ENCODE measurements around the gene DRD4.

DRD4 gene

GRCh38 chr11:611001-611996 lies 25.8 kb upstream of the DRD4 start:
- DNase-seq, result no peak

DNA sequence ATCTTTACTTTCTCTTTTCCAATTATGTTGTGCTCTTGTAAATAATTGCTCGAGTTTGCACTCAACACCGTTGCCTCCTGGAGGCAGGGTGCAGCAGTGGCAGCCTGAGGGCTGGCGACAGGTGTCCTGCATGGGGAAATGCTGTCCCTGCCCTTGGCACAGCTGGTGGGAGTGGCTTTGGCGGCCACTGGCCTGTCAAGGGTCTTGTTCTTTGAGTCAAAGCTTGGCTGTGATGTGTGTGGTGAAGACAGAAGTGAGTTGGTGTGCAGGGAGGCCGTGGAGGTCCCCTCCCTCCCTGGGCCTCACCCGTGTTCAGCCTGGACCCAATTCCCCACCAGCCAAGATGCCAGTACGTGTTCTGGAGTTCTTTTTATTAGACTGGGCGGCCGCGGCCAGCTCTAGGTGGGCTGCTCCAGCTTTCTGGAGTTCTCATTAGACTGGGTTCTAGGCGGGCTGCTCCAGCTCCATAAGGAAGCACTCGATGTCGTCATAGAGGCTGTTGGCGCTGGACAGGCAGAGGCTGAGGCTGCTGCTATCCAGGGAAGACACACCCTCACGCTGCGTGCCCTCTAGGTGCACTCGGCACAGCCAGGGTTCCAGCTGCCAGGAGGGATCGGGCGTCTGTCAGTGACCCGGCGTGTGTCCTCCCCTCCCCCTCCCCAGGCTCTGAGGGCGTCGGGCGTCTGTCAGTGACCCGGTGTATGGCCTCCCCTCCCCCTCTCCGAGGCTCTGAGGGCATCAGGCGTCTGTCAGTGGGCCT lies 24.7 kb upstream of the DRD4 start:
- DNase-seq, result no peak

GRCh38 chr11:612961-613300 lies 24.1 kb upstream of the DRD4 start:
- no peak for DNase-seq

- DNase-seq, result peak; percentile 61
Observed at GRCh38 chr11:613369-613968, 23.6 kb upstream of the DRD4 start.

GRCh38 chr11:614021-614622 lies 22.9 kb upstream of the DRD4 start:
- DNase-seq, result no peak

GRCh38 chr11:614623-615503 lies 22.2 kb upstream of the DRD4 start:
- DNase-seq, result no peak

- peak; percentile 82 for DNase-seq
Observed at GRCh38 chr11:615504-616319, 21.4 kb upstream of the DRD4 start, which contains the start of gene IRF7. TSS of gene IRF7 (minus strand) at chr11:615950. CDS start at chr11:615364, 586 bp downstream.

GRCh38 chr11:616320-617198 lies 20.5 kb upstream of the DRD4 start:
- DNase-seq, result no peak

DNA sequence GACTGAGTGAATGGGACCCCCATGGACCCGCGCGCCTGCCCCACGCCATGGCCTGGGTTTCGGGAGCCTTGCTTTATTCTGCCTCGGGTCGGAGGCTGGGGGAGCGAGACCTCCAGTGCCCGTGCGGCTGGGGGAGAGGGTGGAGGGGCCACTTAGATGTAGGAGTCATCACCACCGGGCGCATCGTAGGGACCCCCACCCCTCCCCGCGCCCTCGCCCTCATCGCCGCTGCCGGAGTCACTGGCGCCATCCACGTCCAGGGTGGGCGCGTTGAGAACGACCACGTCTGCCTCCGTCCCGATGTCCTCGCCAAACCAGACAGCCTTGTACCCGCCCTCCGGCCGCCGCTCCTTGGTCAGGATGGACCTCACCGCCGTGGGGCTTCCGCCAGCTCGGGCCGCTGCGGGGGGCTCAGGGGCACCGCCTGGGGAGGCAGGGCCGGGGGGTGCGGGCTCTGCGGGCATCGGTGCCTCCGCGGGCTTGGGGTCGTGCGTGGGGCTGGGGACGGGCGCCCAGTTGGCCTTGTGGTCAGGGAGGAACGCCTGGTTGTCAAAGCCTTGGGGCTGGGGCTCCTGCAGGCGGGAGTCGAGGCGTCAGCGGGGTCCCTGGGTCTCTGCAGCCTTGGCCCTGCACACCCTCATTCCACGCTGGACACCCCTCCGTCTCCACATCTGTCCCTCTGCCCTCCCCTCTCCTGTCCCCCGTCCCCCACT lies 19.7 kb upstream of the DRD4 start:
- DNase-seq, result no peak

DNA sequence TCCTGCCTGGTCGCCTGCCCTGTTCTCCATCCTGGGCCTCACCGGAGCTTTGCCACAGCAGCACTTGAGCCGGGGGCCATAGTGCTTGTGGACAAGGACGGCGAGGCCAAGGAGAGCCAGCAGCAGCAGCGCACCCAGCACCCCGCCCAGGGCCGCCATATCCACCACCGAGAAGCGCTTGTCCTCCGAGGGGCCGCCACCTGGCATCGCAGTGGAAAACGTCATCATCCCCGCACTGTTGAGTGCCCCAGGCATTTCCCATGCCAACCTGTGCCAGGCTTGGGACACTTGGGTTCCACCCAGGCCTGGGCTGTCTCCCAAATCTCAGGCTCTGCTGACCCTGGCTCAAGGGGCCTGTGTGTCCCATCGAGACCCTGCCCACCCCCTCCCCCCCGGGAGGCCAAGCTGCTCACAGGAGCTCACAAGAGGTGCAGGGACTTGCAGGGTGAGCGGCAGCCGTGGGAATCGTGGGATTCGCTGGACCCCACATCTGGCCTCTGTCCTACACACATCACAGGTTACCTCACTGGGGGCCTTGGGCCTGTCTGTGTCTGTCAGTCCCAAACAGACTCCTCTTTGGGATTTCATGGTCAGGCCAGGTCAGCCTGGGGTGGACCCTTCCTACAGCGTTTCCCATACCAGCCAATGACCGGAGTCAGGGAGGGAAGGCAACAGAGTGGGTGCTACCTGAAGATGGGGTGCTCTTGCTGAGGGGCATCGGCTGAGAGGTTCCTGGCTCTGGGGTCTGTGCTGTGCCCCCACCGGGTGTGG lies 19.0 kb upstream of the DRD4 start:
- DNase-seq, result no peak

DNA sequence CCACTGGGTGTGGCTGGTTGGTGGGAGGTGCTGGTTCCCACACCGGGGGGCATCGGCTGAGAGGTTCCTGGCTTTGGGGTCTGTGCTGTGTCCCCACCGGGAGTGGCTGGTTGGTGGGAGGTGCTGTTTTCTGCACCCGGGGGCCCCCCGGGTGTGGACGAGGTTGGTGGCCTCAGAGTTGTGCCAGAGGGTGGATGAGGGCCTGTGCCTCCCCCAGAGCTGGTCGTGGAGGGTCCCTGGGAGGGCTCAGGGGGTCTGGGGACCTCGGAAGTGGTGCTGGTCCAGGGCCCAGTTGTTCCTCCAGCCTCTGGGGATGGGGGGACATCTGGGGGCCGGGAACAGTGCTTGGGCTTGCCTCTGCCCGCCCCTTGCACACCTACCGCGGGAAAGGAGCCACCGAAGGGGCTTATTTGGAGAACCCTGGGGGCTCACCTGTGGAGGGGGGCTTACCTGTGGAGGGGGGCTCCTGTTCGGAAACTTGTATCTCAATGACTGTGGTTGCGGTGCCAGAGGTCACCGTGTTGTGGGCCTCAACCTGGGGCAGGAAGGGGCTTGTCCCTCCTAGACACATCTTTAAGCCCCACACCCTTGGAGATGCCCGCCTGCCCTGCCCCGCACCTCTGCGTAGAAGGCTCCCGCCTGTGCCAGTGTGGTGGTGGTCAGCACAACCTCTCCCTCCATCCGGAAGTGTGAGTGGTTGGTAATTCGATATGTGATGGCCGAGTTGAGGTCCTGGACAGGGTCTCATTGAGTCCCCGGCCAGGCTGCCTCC lies 18.0 kb upstream of the DRD4 start:
- no peak for DNase-seq

DNA sequence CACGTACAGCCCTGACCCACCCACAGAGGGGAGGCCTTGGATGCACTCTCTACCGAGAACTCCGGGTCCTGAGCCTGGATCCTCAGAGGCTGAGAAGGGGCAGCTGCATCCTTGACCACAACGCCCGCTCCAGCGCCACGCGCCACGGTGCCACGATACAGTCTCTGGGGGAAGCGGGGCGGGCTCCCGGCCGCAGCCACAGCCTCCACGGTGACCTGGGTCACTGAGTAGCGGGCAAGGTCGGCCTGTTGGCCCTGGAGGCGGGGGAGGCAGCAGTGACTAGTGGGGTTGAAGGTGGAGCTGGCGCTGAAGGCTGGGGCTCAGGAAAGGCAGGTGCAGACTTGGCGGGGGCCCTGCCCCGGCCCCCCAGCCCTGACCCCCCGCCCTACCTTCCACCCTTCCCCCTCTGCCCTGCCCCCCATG lies 17.4 kb upstream of the DRD4 start:
- no peak for DNase-seq

GRCh38 chr11:620201-620600 lies 16.9 kb upstream of the DRD4 start:
- DNase-seq, result no peak

GRCh38 chr11:620935-621814 lies 15.9 kb upstream of the DRD4 start:
- DNase-seq, result no peak

- DNase-seq, result no peak
Observed at GRCh38 chr11:621838-622237, 15.2 kb upstream of the DRD4 start.

GRCh38 chr11:623349-623869 lies 13.7 kb upstream of the DRD4 start:
- DNase-seq, result no peak
